22Rv1 (cell line): ENCODE measurements around the gene PCSK6.

Experiments used
- CTCF ChIP-seq: fragments of 450-650 bp; IDR thresholded peaks from 2 replicates; pipeline ENCODE4 v1.5.1; 2017; ENCODE audit warnings: mild to moderate bottlenecking
- ZFX ChIP-seq: fragments of 450-650 bp; IDR thresholded peaks from 2 replicates; pipeline ENCODE4 v1.6.1; 2017; ENCODE audit warnings: antibody characterized with exemption, borderline replicate concordance

- TF ChIP-seq CTCF (no peak), ZFX (no peak)
These were observed 38.8 kb upstream of the PCSK6 start for GRCh38 chr15:101528108-101528916.
